ENCODE data around the gene C1orf159. TPM values are rescaled to one million over a fixed set of nuclear protein-coding genes. Genes with fewer than 3 reads are reported as not detected.

Gene C1orf159
- total RNA-seq, 2 donors from 2014 or later = 8.8 to 13.2 TPM

GRCh38 chr1:1128454-1129139 is 12.7 kb upstream of the C1orf159 start:
- no peak overlapping the region for H3K4me3 ChIP-seq
- peaks cover 64% of the 10 kb centered on the region for H3K4me1 ChIP-seq
- H3K36me3 ChIP-seq (replicated peaks in 1 of 2; ENCODE audit: insufficient read depth in 1 of 2, low read depth in 2 of 2) = no peaks in the 10 kb centered on the region
- H3K27ac ChIP-seq = peak overlapping the region; percentile 74 to 93 (median 84)
- H3K9me3 ChIP-seq = no peaks in the 10 kb centered on the region
- TF ChIP-seq POLR2A (IDR thresholded peaks at IDR 0.05) (peak; percentile 26 to 67 (median 64)), CTCF (IDR thresholded peaks at IDR 0.05) (no peak)
- no peaks in the 10 kb centered on the region for H3K27me3 ChIP-seq
- 27 to 50% methylated on average over 14 to 22 of the region's 32 CpGs for WGBS, 2 donors
- ATAC-seq (peak; percentile 66), DNase-seq (peak; percentile 34 to 64 (median 62))
- intact Hi-C loops (cut with DNase I) = no loop called here

DNA sequence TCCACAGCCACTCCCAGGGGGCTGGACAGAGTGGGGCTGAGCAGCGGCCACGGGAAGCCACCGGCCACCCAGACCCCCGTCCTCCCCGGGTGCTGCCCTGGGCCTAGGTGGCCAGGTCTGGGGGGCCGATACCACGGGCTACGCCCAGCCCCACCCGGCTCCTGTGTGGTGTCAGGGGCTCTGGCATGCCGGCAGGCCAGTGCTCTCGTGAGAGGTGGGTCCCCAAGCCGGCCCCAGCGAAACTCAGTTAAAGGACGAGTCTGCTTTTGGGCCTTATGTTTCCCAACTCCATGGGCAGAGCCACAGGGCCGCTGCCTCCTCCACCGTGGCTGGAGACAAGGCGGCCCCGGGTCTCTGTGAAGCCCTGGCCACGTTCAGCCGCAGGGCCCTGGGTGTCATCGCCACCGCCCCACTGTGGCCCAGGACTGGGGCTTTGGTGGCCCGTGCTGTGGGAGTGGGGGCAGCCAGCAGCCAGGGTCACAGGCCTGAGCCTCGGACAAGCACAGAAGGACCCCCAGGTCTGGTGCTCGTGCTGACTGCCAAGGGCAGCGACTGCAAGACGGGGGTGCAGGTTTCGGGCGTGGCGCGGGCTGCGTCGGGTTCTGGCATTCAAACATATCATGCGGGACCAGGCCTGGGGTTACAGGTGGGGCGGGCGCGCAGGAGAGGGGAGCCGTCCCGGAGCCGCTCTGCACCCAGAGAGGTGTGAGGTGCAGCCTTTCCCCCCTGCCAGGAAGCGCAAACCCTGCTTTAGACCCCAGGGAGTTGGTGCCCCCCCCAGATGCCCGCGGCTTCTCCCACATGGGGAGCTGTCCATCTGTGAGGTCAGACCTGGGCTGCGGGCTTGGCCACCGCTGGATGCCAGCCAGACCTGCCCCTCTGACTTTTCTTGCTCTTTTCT is 11.9 kb upstream of the C1orf159 start:
- no peaks in the 10 kb centered on the region for H3K9me3 ChIP-seq
- WGBS, 2 donors = 58 to 86% methylated on average over 17 to 33 of the region's 45 CpGs
- H3K36me3 ChIP-seq (replicated peaks in 1 of 2; ENCODE audit: insufficient read depth in 1 of 2, low read depth in 2 of 2) = no peaks in the 10 kb centered on the region
- H3K27me3 ChIP-seq = no peaks in the 10 kb centered on the region
- DNase-seq (no peak), ATAC-seq (peak; percentile 7)
- intact Hi-C loops (cut with DNase I) = no loop called here
- peak overlapping the region; percentile 74 to 93 (median 84) for H3K27ac ChIP-seq
- peaks cover 56% of the 10 kb centered on the region for H3K4me1 ChIP-seq
- no peak for TF ChIP-seq CTCF (IDR thresholded peaks at IDR 0.05)
- no peak for TF ChIP-seq POLR2A (IDR thresholded peaks at IDR 0.05)
- no peak overlapping the region for H3K4me3 ChIP-seq

- ATAC-seq = no peak
- Histone ChIP-seq H3K36me3 (replicated peaks in 1 of 2; ENCODE audit: insufficient read depth in 1 of 2, low read depth in 2 of 2) (no peaks in the 10 kb centered on the region), H3K27me3 (no peaks in the 10 kb centered on the region), H3K27ac (no peak overlapping the region), H3K4me3 (no peak overlapping the region), H3K4me1 (peaks cover 48% of the 10 kb centered on the region), H3K9me3 (no peaks in the 10 kb centered on the region)
- WGBS, 2 donors = 88 to 92% methylated on average over 8 to 18 of the region's 18 CpGs
- intact Hi-C loops (cut with DNase I) = no loop called here
- TF ChIP-seq POLR2A (IDR thresholded peaks at IDR 0.05) (no peak), CTCF (IDR thresholded peaks at IDR 0.05) (no peak)
- DNase-seq = no peak
Measured at GRCh38 chr1:1125945-1126344, 10.1 kb upstream of the C1orf159 start.

DNA sequence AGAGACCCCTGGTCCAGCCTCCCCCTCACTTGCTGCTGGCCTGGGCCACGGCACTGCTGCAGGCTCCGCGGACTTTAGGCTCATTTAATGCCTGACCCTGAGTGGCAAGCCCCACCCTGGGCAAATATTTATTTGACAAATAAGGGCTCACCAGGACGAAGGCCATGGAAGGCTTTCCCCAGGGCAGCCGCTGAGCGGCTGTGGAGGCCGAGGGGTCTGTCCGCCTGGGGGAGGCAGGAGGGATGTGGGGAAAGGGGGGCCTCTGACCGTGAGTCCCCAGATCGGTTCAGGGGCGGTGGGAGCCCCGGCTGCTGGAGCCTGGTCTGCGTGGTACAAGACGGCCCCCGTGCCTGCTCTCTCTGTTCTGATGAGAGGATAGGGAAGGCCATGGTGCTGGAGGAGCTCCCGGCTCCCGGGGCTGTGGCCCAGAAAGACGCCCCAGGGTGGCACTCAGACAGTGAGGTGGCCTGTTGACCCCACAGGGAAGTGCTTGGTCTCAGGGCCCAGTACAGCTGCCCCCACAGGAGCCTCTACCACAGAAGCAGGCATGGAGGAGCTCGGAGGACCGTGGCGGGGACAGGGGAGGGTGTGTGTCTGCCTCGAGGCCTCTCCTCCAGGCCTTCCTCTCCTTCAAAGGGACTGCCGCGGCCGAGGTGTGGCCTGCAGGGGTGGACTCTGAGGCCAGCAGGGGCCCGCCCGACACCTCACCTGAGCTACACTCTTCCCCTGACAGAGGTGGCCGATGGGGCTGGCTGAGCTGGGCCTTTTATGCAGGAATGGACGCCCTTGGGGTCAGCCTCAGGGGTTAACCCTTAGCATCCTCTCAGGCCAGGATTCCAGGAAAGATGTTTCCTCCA is 9.1 kb upstream of the C1orf159 start:
- H3K4me3 ChIP-seq = no peak overlapping the region
- DNase-seq (peak in 1 of 4 donors; percentile 42), ATAC-seq (no peak)

More for the DNA sequence above, 9.1 kb upstream of the C1orf159 start:
- no peaks in the 10 kb centered on the region for H3K9me3 ChIP-seq
- H3K27me3 ChIP-seq = no peaks in the 10 kb centered on the region
- 43 to 85% methylated on average over 4 to 29 of the region's 29 CpGs for WGBS, 2 donors
- H3K4me1 ChIP-seq = peaks cover 43% of the 10 kb centered on the region
- no peaks in the 10 kb centered on the region for H3K36me3 ChIP-seq (replicated peaks in 1 of 2; ENCODE audit: insufficient read depth in 1 of 2, low read depth in 2 of 2)
- intact Hi-C loops (cut with DNase I) = loop anchor here (5.0 kb wide), 1 partner anchor 167 kb away; no protein-coding TSS in a partner anchor
- TF ChIP-seq POLR2A (IDR thresholded peaks at IDR 0.05) = no peak
- no peak for TF ChIP-seq CTCF (IDR thresholded peaks at IDR 0.05)
- H3K27ac ChIP-seq = peak overlapping the region in 1 of 4 donors; percentile 36
